Activated CD4-positive, CD25-positive, alpha-beta regulatory T cell treated with anti-CD3 and anti-CD28 coated beads, Interleukin-2, amount 50 U/mL, for 24 hours (primary cell): ENCODE results near the gene TMEM35B.
"Not testable (repeated sequence)": the region's sequence is repeated elsewhere in the genome, so short reads cannot be mapped to it uniquely, and the experiment has no call there.

Source experiments
- ATAC-seq, 2 donors: fragments of 150-1000 bp; cut with Tn5 transposase; one replicate each; pipeline ENCODE4 v1.10.0; 2021; ENCODE audit warnings: mild to moderate bottlenecking in 1 of 2, moderate library complexity in 1 of 2

Gene TMEM35B

GRCh38 chr1:34984793-34985608, at the start of gene TMEM35B:
TSS of gene TMEM35B (minus strand) at chr1:34985347. CDS start at chr1:34985305, 42 bp downstream.
- ATAC-seq: peak; percentile 93 to 95

GRCh38 chr1:35033346-35033745, 48.2 kb upstream of the TMEM35B start:
- no peak for ATAC-seq

GRCh38 chr1:35032384-35032739, 47.2 kb upstream of the TMEM35B start:
- ATAC-seq: no peak

- ATAC-seq: peak; percentile 53
Observed at GRCh38 chr1:35030756-35031446, 45.8 kb upstream of the TMEM35B start.

GRCh38 chr1:35030338-35030737, 45.2 kb upstream of the TMEM35B start:
- ATAC-seq: no peak

- no peak for ATAC-seq
Observed at GRCh38 chr1:35029761-35030160, 44.6 kb upstream of the TMEM35B start.

GRCh38 chr1:35016406-35016805, 31.3 kb upstream of the TMEM35B start:
- ATAC-seq: no peak

GRCh38 chr1:35014486-35014885, 29.3 kb upstream of the TMEM35B start:
- ATAC-seq: no peak

GRCh38 chr1:35005711-35006110, 20.6 kb upstream of the TMEM35B start:
- no peak for ATAC-seq

GRCh38 chr1:35001743-35002142, 16.6 kb upstream of the TMEM35B start:
- ATAC-seq: no peak

- ATAC-seq: no peak
Observed at GRCh38 chr1:34994878-34995277, 9.7 kb upstream of the TMEM35B start.

- no peak for ATAC-seq
Observed at GRCh38 chr1:34988581-34988980, 3.4 kb upstream of the TMEM35B start.

- ATAC-seq: no peak
Observed at GRCh38 chr1:34988147-34988546, 3.0 kb upstream of the TMEM35B start.

GRCh38 chr1:34987018-34987417, 1.9 kb upstream of the TMEM35B start:
- no peak for ATAC-seq

- not testable (repeated sequence) for ATAC-seq
Observed at GRCh38 chr1:34985609-34985904, 410 bp upstream of the TMEM35B start.

- peak in 1 of 2 donors; percentile 4 for ATAC-seq
Observed at GRCh38 chr1:34984435-34984792, 733 bp downstream of the TMEM35B start.

GRCh38 chr1:34983700-34984355, 1.3 kb downstream of the TMEM35B start:
- no peak for ATAC-seq

GRCh38 chr1:34982820-34983376, 2.2 kb downstream of the TMEM35B start:
- ATAC-seq: no peak

- ATAC-seq: no peak
Observed at GRCh38 chr1:34980715-34981114, 4.4 kb downstream of the TMEM35B start.

- ATAC-seq: no peak
Observed at GRCh38 chr1:34978921-34979320, 6.2 kb downstream of the TMEM35B start.

GRCh38 chr1:34977858-34978257, 7.3 kb downstream of the TMEM35B start:
- ATAC-seq: no peak

GRCh38 chr1:34977210-34977471, 8.0 kb downstream of the TMEM35B start:
- no peak for ATAC-seq

- ATAC-seq: no peak
Observed at GRCh38 chr1:34976384-34977209, 8.6 kb downstream of the TMEM35B start.
